ENCODE measurements around the gene KRT13. TPM values are rescaled to one million over a fixed set of nuclear protein-coding genes. Genes with fewer than 3 reads are reported as not detected.

The KRT13 gene
- total and polyA plus RNA-seq, 2 donors (not counting 3 experiments of a cell fraction or from before 2014, with no cell fraction given): not detected

- no peaks in the 10 kb centered on the region for H3K4me1 ChIP-seq (ENCODE audit: control insufficient read depth, extremely low read depth, insufficient read depth, low read length)
- H3K4me3 ChIP-seq (replicated peaks in 1 of 3; ENCODE audit: insufficient read depth in 1 of 3, low read depth in 1 of 3, low read length in 3 of 3): no peak overlapping the region
- no peak for TF ChIP-seq POLR2A (IDR thresholded peaks at IDR 0.05; ENCODE audit: low read depth, low read length)
- TF ChIP-seq POLR2AphosphoS5 (IDR thresholded peaks at IDR 0.05; ENCODE audit: insufficient read depth, low read depth, low read length): no peak
- TF ChIP-seq MAX (IDR thresholded peaks at IDR 0.05; ENCODE audit: insufficient read depth, insufficient read length): no peak
- TF ChIP-seq MYC (IDR thresholded peaks at IDR 0.05; ENCODE audit: low read depth, low read length): no peak
- TF ChIP-seq EZH2 (IDR thresholded peaks at IDR 0.05; ENCODE audit: borderline replicate concordance, low read depth, low read length, severe bottlenecking): no peak
- no peak for TF ChIP-seq GATA2 (IDR thresholded peaks at IDR 0.05; ENCODE audit: insufficient read depth, insufficient read length, low read depth, low read length)
- TF ChIP-seq FOS (IDR thresholded peaks at IDR 0.05; ENCODE audit: borderline replicate concordance, insufficient read depth, low read length): no peak
- TF ChIP-seq, protein P1, sequence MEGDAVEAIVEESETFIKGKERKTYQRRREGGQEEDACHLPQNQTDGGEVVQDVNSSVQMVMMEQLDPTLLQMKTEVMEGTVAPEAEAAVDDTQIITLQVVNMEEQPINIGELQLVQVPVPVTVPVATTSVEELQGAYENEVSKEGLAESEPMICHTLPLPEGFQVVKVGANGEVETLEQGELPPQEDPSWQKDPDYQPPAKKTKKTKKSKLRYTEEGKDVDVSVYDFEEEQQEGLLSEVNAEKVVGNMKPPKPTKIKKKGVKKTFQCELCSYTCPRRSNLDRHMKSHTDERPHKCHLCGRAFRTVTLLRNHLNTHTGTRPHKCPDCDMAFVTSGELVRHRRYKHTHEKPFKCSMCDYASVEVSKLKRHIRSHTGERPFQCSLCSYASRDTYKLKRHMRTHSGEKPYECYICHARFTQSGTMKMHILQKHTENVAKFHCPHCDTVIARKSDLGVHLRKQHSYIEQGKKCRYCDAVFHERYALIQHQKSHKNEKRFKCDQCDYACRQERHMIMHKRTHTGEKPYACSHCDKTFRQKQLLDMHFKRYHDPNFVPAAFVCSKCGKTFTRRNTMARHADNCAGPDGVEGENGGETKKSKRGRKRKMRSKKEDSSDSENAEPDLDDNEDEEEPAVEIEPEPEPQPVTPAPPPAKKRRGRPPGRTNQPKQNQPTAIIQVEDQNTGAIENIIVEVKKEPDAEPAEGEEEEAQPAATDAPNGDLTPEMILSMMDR (IDR thresholded peaks at IDR 0.05; ENCODE audit: extremely low read depth in 1 of 2, insufficient read depth in 1 of 2, low read depth in 1 of 2, low read length in 2 of 2): no peak
- no peak for TF ChIP-seq JUN (IDR thresholded peaks at IDR 0.05; ENCODE audit: borderline replicate concordance, insufficient read depth, insufficient read length, low read depth)
- BruUV-seq (replicated peaks): no TSS peak
- no peaks in the 10 kb centered on the region for H3K79me2 ChIP-seq (ENCODE audit: control insufficient read depth, insufficient read depth, low read length)
- intact Hi-C loops (cut with micrococcal nuclease): no loop called here
- CTCF ChIA-PET: interaction anchor here (3.0 kb wide), 1 partner anchor 10 kb away, joined by 28 read pairs; no protein-coding TSS in a partner anchor
- H4K20me1 ChIP-seq (replicated peaks; ENCODE audit: control insufficient read depth, extremely low read depth, insufficient read depth, low read length): no peaks in the 10 kb centered on the region
- no peak for FAIRE-seq
- H3K9me3 ChIP-seq (replicated peaks; ENCODE audit: control insufficient read depth, insufficient read depth, low read length): no peaks in the 10 kb centered on the region
- dilution Hi-C loops (cut with MboI; ENCODE audit: extremely low pct_ligation_motif_present, low sequenced_read_pairs): no loop called here
- no peaks in the 10 kb centered on the region for H3K27me3 ChIP-seq (ENCODE audit: control insufficient read depth in 2 of 2, insufficient read depth in 2 of 2, low read length in 2 of 2)
- no peak overlapping the region for H3K4me2 ChIP-seq (ENCODE audit: insufficient read depth, low read length)
- POLR2A ChIA-PET: no interaction called here
- H3K9ac ChIP-seq (replicated peaks; ENCODE audit: extremely low read depth, insufficient read depth, low read length): no peak overlapping the region
- H3K36me3 ChIP-seq (ENCODE audit: control insufficient read depth in 2 of 2, extremely low read depth in 1 of 2, insufficient read depth in 2 of 2, low read length in 2 of 2): no peaks in the 10 kb centered on the region
- H2AFZ ChIP-seq (ENCODE audit: low read depth, low read length): no peak overlapping the region
- no peaks in the 10 kb centered on the region for H3K9me1 ChIP-seq (replicated peaks; ENCODE audit: control insufficient read depth, extremely low read depth, insufficient read depth, low read length)
- no peak overlapping the region for H3K27ac ChIP-seq (ENCODE audit: insufficient read depth, low read depth, low read length)
- no peak for DNase-seq (ENCODE audit: low read depth, low spot score)
These were observed 33.2 kb upstream of the KRT13 start for GRCh38 chr17:41538565-41538991.
